Prostate gland (tissue), 2 donors: ENCODE measurements around the gene MYO16.

Experiments used
- CTCF ChIP-seq, 4 experiments: fragments of 200-600 bp in 2 of 4; fragments of 450-650 bp in 2 of 4; sonication (generic) in 2 of 4; IDR thresholded peaks; 1 replicate in 3 of 4; 2 replicates in 1 of 4; pipeline ENCODE4 v1.5.1; 2016 to 2019; ENCODE audit warnings: antibody characterized with exemption in 4 of 4, mild to moderate bottlenecking in 2 of 4, moderate library complexity in 2 of 4
- POLR2A ChIP-seq: fragments of 450-650 bp; IDR thresholded peaks from one replicate; pipeline ENCODE4 v1.6.1; 2016; ENCODE audit warnings: antibody characterized with exemption, mild to moderate bottlenecking
- POLR2AphosphoS5 ChIP-seq: sonication (generic); formaldehyde crosslinking; IDR thresholded peaks from one replicate; pipeline ENCODE4 v1.6.1; 2017; ENCODE audit warnings: antibody characterized with exemption

GRCh38 chr13:109140054-109140453 is 510.6 kb downstream of the MYO16 start:
- TF ChIP-seq CTCF (IDR thresholded peaks at IDR 0.05): no peak
- TF ChIP-seq POLR2AphosphoS5: no peak
- TF ChIP-seq POLR2A: no peak
